GM12878 (cell line): ENCODE results near the gene HEBP2. TPM values are rescaled to one million over a fixed set of nuclear protein-coding genes. Genes with fewer than 3 reads are reported as not detected.

Experiments used
- BHLHE40 ChIP-seq, 2 experiments: fragments of 450-650 bp in 1 of 2; IDR thresholded peaks; 2 replicates each; pipeline ENCODE4 v1.6.1; 2011 to 2017; ENCODE audit warnings: low read depth in 2 of 2, borderline replicate concordance in 1 of 2, improper control_type of control experiment in 1 of 2, low read length in 1 of 2, mild to moderate bottlenecking in 1 of 2
- MYC ChIP-seq: IDR thresholded peaks from 2 replicates; pipeline ENCODE4 v1.6.1; 2011; ENCODE audit warnings: mild to moderate bottlenecking, low read length, moderate library complexity, inconsistent platforms; ENCODE audit not compliant: insufficient read depth, insufficient replicate concordance, insufficient read length, severe bottlenecking
- NRF1 ChIP-seq: conservative IDR thresholded peaks from 2 replicates; pipeline ENCODE4 v1.6.1; 2011; ENCODE audit warnings: mild to moderate bottlenecking, low read depth, low read length, improper control_type of control experiment
- POLR2AphosphoS5 ChIP-seq: IDR thresholded peaks from 2 replicates; pipeline ENCODE4 v1.6.1; 2011; ENCODE audit warnings: mild to moderate bottlenecking, low read length, inconsistent platforms
- RCOR1 ChIP-seq: conservative IDR thresholded peaks from 2 replicates; pipeline ENCODE4 v1.6.1; 2012; ENCODE audit warnings: low read depth, low read length, improper control_type of control experiment
- RUNX3 ChIP-seq: IDR thresholded peaks from 2 replicates; pipeline ENCODE4 v1.6.1; 2012; ENCODE audit warnings: low read length, inconsistent platforms
- polyA plus RNA-seq, 11 experiments: library from polyadenylated mRNA; depleted of rRNA in 4 of 11; unstranded in 6 of 11; stranded (reverse) in 5 of 11; fragments of >200 nt; fragmentation: Nextera tagmentation in 4 of 11; fragmentation: Illumina TruSeq in 1 of 11; extraction: Ambion mirVana in 4 of 11; extraction: Trizol in 1 of 11; gene quantifications; 1 replicate in 1 of 11; 2 replicates in 10 of 11; pipeline versions ENCODE4 v1.2.1 to v1.2.3, GENCODE V29; 2011 to 2016; ENCODE audit warnings: inconsistent platforms in 2 of 11, missing spikeins in 2 of 11, low read depth in 1 of 11
- total RNA-seq, 4 experiments: library from RNA; depleted of rRNA in 3 of 4; stranded (reverse); fragments of >200 nt in 3 of 4; fragmentation: Illumina TruSeq in 1 of 4; extraction: Trizol in 1 of 4; gene quantifications; 2 replicates each; pipeline versions ENCODE4 v1.2.1 to v1.2.3, GENCODE V29; 2013 to 2021
- TF ChIP-seq, protein P1 (sequence below): fragments of 450-650 bp; formaldehyde crosslinking; IDR thresholded peaks from 2 replicates; pipeline ENCODE4 v1.4.0; 2022; ENCODE audit warnings: mild to moderate bottlenecking, moderate library complexity
- TF ChIP-seq, protein P2 (sequence below): fragments of 450-650 bp; IDR thresholded peaks from 2 replicates; pipeline ENCODE4 v1.6.1; 2017; ENCODE audit warnings: borderline replicate concordance

The HEBP2 gene
- total and polyA plus RNA-seq, 10 of the 15 experiments (the other 5 are each of a cell fraction or from before 2014, with no cell fraction given), result 3.8 to 41.8 (median 16.9) TPM

DNA sequence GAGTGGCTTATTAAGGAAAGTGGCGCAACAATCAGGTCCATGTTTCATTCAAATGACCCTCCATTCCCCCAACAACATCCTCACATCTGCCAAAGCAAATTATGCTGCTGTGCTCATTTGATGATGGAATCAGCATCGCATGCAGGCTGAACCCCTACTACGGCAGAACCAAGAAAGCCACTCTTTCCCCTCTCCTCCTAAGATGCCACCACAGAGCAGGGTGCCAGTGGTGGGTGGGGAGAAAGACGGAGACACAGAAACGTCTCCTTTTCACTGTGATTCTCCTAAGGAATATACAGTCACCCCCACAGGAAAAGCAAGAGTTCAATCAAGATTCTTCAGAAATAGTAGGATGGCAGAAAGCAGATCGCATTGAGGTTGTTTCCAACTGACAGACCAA lies 17.1 kb downstream of the HEBP2 start (continued):
- TF ChIP-seq, protein P1, sequence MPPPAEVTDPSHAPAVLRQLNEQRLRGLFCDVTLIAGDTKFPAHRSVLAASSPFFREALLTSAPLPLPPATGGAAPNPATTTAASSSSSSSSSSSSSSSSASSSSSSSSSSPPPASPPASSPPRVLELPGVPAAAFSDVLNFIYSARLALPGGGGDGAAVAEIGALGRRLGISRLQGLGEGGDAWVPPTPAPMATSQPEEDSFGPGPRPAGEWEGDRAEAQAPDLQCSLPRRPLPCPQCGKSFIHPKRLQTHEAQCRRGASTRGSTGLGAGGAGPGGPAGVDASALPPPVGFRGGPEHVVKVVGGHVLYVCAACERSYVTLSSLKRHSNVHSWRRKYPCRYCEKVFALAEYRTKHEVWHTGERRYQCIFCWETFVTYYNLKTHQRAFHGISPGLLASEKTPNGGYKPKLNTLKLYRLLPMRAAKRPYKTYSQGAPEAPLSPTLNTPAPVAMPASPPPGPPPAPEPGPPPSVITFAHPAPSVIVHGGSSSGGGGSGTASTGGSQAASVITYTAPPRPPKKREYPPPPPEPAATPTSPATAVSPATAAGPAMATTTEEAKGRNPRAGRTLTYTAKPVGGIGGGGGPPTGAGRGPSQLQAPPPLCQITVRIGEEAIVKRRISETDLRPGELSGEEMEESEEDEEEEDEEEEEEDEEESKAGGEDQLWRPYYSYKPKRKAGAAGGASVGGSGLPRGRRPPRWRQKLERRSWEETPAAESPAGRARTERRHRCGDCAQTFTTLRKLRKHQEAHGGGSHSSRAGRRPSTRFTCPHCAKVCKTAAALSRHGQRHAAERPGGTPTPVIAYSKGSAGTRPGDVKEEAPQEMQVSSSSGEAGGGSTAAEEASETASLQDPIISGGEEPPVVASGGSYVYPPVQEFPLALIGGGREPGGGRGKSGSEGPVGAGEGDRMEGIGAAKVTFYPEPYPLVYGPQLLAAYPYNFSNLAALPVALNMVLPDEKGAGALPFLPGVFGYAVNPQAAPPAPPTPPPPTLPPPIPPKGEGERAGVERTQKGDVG (CRISPR knock-in tag), result no peak
- TF ChIP-seq BHLHE40 (IDR thresholded peaks at IDR 0.05; ENCODE audit: borderline replicate concordance in 1 of 2, low read depth in 2 of 2, low read length in 1 of 2), result no peak
- TF ChIP-seq RCOR1, result no peak
- TF ChIP-seq, protein P2, sequence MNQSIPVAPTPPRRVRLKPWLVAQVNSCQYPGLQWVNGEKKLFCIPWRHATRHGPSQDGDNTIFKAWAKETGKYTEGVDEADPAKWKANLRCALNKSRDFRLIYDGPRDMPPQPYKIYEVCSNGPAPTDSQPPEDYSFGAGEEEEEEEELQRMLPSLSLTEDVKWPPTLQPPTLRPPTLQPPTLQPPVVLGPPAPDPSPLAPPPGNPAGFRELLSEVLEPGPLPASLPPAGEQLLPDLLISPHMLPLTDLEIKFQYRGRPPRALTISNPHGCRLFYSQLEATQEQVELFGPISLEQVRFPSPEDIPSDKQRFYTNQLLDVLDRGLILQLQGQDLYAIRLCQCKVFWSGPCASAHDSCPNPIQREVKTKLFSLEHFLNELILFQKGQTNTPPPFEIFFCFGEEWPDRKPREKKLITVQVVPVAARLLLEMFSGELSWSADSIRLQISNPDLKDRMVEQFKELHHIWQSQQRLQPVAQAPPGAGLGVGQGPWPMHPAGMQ, result no peak
- no peak for TF ChIP-seq POLR2AphosphoS5
- TF ChIP-seq NRF1, result no peak
- TF ChIP-seq MYC, result no peak
- TF ChIP-seq RUNX3, result no peak
